HuH-7.5 (cell line): ENCODE data around the gene TENT5A.
"Not testable (repeated sequence)": the region's sequence is repeated elsewhere in the genome, so short reads cannot be mapped to it uniquely, and the experiment has no call there.

ENCODE experiments used
- DNase-seq: peaks from one replicate; pipeline ENCODE4 v3.0.0; 2011; ENCODE audit warnings: low spot score

Gene TENT5A

DNA sequence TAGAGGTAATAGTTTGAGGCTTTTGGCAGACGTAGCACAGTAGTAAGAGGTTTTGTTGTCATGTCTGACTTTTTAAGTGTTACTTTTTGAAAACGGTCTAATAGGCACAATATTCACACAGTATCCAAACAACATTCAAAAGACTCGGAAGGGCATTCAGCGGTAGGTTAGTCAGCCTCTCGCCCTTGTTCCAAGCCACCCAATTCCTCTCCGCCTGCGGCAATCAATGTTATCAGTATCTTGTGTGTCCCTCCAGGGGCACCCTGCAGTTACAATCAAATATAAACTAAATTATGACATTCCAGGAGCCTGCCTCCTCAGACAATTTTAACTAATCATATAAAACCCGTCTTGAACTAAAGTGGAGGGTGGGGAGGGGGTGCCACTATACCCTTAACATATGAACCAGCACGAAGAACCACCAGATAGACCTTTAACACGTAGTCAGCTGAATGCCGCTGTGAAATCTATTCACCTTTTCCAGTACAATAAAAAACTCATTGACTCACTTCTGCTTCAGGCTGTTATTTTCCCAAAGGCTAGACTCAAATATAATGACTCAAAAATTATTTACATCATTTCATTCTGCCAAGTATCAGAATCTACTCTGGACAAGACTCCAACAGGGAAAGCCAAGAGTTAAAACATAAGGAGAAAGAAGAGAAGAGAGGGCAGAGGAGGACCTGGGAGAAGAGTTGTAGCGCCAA, 1.6 kb downstream of the TENT5A start:
- peak; percentile 29 for DNase-seq

DNA sequence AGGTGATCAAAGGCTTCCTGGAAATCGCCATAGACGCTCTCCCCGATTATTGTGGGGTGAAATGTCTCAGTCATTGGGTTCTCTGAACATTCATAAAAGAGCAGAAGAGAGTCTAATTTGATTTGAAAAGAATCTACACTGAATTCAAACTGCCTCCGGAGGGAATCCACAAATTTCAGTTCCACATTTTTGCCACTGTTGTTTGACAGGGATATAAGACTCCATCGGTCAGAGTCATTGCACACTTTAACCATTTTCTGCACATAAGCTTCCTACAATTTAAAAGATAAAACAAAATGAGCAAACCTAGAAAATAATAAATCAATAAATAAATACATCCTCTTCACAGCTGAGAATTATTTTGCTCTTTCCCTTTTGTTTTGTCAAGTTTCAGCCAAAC, 2.3 kb downstream of the TENT5A start:
- DNase-seq, result no peak

DNA sequence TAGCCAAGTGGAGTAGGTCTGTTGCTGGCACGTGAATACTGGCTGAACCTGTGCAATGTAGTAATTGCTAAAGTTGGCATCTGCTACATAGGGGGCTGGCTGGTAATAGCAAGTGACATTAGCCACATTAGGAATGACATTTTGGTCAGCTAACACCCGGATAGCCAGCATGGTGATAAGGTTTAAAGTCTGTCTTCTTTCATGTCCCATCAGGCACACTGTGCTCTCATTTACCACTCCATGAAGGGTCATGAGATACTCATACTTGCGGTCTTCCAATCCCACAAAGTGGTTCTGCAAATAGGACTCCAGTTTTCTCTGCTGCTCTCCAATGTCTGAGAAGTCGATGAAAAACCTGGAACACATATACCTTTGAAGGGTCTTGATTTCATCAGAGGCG, 2.8 kb downstream of the TENT5A start:
- no peak for DNase-seq

DNA sequence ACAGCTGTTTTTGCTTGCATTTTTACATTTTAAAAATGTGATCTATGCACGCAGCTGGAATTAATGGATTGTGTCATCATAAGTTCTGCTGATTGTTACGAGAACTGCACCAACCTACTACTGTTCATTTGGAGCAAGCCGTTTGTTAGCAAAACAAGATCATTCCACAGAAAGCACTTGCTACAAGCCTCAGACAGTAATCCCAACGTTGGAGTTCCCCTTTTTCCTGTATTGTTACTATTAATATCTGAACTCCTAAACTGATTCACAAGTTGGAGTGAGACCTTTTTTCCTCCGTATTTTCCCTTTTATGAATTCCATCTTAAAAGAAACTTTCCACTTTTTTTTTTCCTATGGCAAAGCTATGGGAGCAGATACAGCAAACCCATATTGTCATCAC, 3.5 kb downstream of the TENT5A start:
- DNase-seq, result no peak

DNA sequence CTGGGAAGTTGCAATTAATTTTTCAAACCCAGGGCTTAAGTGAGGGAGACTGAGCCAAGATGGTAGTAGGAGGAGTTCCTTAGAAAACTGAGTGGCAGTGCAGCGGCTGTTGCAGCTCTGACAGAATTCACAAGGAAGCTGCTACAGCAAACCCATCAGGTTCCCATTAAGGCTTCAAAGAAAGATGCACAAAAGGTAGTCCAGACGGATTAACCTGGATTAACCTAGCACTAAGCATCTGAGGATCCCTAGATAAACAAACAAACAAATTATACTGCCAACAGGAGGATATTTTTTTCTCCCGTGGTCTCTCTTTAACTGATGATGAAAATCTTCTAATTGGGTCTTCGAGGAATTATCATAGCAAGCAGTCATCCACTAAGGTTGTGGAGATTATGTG, 5.2 kb downstream of the TENT5A start:
- no peak for DNase-seq

DNA sequence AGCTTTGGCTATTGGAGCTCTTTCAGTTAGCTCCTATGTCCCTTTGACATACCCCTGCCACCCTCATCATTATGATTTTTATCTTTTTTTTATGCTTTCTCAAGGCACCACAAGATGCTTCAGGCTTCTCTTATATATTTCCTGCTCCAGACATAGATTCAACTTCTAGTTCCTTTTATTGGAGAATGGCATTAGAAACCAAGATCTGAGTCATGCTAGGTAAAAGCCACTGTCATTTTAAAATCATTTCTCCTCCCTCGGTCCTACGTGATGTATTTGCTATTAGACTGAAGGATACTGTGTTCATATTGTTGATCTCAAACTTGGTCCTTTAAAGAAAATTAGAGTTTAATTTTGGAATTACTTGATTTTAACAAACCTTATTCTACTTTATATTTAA, 8.3 kb downstream of the TENT5A start:
- no peak for DNase-seq

DNA sequence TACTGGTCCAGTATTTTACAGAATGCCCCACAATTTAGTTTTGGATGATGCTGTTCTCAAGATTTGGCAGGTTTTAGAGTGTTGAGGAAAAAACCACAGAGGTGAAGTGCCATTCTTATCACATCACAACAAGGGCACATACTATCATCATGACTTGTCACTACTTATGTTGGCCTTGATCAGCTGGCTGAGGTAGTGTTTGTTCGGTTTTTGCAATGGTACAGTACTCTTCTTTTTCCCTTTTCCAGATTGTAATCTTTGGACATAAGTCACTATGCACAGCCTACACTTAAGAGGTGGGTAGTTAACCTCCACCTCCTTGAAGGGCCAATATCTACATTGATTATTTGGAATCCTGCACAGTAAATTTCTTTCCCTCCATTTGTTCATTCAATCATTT, 8.8 kb downstream of the TENT5A start:
- DNase-seq, result no peak

DNA sequence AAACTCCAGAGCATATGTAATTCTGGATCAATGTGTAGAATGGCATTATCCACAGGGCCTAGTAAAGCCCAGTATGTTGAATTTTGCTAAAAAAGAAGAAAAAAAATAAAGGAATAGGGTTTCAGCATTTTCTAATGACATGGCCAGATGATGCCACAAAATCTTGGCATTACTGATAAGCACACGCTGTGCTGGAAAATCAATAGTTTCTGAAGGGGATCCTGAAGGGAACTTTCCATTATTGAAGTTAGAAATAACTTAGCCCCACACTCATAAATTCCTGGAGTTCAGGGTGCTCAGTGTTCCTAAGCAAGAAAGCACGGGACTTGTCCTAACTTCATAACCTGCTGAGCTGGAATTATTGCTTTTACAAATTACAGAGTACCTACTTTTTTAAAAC, 10.8 kb downstream of the TENT5A start:
- no peak for DNase-seq

DNA sequence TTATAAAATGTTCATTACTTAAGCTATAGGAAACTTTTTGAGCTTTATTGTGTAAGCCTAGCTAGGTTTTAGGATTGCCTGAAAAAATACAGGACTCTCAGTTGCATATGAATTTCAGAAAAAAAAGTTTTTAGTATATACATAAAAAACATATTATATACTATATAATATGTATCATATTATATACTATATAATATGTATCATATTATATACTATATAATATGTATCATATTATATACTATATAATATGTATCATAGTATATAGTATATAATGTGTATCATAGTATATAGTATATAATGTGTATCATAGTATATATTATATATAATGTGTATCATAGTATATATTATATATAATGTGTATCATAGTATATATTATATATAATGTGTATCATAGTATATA, 11.9 kb downstream of the TENT5A start:
- not testable (repeated sequence) for DNase-seq

DNA sequence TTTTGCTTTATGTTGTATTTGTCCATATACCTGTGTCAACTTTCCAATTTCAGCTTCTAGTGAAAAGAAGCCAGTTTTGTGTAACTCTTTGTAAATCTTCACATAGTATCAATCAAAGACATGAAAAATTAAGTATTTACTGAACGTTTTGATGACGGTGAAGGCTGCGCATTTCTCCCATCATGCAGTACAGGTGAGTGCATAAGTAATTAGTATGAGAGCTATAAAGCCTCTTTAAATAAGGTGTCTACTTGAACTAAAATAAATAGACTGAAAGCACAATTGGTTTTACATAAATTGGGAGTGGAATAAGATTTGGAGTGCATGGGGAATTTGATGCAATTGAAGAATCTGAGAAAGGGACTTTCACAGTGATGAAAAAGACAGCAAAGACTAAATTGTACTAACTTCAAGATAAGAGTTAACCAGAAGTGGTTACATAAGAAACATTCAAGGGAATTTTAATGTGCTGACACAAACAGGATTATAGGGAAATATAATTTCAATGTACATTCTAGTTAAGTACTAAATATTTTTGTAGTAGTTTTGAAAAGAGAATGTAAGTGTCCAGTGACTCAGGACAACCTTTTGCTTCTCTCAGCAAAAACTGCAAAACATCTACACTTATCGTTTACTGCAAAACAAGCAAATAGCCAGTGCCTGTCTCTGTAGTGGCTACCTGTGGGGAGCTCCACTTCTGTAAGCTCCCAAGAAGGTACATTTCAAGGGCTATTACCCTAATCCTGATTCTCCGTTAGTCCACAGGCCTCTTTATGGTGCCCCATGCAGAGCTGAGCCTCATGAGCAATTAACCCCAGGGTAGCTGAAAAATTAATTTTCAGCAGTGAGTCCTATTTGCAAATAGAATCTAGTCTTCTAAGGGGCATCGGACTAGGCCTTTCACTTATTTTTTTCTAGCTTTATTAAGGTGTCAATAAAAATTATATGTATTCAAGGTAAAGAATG, 13.0 kb downstream of the TENT5A start:
- DNase-seq, result no peak

DNA sequence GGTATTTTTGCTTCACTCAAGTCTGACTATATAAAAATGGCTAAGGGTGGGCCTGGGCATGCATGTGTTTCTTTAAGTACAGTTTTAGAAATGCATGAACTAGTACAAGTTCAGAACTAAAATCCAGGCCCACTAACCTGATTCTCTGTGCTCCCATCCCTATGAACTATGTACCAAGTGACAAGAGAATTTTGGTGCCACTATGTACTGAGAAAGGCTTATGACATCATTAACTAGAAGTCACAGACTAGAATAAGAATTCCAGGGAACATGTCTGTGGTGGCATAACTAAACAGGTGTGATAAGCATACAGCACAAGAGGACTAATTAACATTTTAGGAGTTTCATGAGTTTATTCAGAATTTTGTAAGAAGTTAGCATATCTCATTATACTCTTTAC, 16.1 kb downstream of the TENT5A start:
- no peak for DNase-seq

DNA sequence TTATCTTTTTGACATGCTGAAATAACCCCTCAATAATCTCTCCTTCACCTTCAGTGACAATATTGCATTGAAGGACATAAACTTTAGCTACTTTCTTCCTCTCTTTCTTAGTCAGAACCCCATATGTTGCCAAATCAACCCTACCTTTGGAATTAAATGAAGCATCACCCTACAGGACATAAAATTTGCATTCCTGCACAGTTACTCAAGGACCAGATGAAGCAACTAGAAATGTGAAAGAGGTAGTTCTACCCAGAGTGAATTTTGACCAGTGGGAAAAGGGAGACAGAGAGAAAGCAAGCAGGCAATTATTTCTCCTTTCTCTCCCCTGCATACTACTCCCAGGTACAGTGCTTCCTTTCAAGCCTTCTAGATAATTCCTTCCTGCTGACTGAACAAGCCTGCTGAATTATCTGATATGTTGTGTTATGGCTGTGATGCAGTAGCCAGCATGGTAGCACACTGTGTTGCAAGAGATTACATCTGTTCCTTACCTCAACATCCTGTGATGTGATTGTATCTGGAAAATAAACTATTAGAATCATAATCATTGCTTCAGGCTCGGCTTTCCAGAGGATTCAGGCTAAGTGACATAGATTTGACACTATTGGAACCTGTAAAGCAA, 16.6 kb downstream of the TENT5A start:
- DNase-seq, result no peak

DNA sequence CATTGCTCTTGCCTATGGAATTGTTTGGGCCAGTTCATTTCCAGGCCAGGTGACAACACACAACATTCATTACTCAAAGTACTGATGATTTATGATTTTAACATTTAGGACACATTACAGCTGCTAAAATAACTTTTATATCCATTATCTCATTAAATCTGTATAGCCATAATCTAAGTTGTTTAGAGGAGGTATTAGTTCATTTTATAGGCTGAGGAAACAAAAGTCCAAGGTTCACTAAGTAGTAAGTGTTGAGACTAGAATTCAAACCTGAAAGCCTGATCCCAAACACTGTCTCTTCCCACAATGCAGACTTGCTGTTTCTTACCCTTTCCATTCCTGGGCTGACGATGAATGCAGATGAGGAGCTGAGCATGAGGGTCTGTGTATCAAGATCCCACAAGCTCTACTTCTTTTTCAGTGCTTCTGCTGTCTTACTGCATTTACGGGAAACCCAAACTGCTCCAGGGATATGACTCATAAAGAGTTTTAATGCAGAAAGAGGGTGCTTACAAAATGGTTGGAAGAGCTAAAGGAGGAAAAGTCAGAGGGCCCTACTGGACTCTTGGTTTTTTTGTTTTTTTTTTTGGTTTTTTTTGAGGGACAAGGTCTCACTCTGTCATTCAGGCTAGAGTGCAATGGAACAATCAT, 17.9 kb downstream of the TENT5A start:
- DNase-seq, result no peak

DNA sequence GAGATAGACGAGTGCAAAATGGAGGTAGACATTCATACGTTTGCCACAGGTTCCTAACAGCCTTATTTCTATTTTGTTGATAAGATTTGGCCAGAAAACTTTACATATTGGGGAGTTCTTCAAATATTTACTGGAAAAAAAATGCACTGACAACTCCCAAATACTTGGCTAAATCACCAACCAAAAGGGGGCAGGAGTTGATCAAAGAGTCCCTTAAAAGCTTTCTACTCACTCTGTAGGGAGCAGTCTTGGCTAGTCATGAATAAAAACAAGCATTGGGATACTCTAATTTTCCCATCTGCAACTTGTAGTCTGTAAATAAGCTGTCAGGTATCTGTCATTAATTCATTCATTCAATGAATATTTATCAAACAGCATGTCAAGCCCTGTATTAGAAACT, 18.4 kb downstream of the TENT5A start:
- no peak for DNase-seq

DNA sequence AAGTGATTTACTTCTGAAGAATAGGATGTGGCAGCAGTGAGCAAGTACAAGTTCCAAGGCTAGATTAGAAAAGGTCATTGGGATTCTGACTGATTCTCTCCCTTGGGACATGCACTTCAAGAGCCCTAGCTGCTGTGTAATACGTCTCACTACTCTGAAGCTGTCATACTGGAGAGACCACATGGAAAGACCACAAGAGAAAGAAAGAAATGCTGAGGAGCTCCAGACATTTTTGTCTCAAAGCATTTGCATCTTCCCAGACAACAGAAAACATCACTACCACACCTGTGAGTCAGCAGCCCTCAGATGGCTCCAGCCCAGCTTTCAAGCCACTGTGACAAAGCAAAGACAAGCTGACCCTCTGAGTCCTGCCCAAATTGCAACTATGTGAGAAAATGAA, 20.7 kb downstream of the TENT5A start:
- DNase-seq, result no peak

DNA sequence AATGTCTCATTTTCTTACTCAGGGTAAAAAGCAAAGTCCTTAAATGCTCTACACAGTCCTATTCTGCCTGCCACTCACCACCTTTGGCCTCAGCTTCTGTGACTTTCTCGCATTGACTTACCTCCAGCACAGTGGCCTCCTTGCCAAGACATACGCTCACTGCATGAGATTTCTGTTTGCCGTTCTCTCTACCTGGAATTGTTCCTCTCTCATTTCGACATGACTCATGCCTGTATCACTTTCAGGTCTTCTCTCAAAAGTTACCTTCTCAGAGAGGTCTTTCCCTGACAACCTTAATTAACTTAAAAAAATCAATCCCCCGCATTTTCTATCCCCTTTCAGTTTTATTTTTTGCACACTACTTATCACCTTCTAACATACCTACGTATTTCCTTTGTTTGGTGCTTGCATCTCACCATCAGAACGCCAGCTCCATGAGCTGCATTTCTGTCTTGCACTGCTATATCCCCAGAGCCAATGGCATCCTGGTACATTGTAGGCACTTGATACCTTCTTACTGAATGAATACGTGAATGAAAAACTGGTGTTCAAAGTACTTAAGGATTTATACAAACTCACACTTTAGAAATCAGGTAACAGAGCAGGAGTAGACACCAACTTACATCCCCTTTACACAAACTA, 24.5 kb downstream of the TENT5A start:
- no peak for DNase-seq

DNA sequence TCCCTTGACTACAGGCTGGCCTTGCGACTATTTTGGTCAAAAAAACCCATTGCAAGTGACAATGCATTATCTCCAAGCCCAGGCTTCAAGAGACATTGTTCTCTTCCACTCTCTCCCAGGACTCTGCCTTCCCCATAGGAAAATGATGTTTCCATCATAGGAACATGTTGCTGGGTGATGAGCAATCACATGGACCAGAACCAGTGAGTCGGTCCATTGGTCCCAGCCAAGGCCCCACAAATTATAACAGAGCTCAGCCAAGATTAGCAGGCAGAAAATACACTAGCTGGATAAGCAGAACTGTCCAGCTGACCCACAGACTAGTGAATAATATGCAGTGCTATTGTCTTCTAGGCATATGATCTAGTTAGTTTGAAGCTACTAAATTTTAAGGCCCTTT, 27.4 kb downstream of the TENT5A start:
- DNase-seq, result no peak

DNA sequence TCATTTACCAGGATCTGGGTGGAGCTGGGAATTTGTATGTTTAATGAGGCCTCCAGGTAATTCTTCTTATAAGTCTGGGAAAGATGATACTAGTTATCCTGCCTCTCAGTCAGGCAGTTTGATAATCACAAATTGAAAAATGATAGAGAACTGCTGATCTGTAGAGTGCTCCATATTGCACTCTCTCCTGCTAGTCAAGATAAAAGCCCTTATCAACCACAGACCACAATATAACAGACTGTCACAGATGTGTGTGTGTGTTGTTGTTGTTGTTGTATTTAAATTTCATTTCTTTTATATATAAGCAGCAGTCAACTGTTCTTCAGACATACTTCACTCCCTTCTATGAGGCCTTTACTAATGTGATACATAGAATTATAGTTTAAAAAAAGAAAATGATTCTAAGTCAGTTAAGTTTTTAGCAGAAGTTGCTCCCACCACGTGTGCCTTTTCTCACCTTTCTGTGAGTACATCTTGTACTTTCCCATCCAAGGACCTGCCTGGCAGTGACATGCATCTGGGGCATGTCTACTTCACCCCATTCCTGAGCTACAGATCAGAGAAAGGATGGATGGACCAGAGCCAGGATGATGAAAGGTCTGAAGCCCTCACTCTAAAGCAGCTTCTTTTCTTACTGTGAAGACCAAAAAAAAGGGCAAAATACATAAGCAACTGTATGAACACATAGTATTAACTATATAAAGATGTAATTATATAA, 29.8 kb downstream of the TENT5A start:
- no peak for DNase-seq

DNA sequence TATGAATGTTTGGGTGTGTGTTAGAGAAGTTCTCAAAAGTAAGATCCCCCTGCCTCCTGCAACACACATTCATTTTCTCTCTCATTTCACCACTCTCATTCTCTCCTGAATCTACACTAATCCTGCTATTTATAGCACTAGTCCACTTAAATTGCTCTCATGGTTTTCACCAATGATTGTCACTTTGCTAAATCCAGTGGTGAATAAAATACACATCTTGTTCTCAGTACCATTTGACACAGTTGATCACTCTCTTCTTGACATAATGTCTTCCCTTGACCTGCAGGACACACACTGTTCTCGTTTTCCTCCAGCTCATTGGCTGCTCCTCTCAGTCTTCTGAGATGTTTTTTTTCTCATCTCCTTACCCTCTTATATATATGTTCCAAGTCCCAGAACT, 32.1 kb downstream of the TENT5A start:
- no peak for DNase-seq

DNA sequence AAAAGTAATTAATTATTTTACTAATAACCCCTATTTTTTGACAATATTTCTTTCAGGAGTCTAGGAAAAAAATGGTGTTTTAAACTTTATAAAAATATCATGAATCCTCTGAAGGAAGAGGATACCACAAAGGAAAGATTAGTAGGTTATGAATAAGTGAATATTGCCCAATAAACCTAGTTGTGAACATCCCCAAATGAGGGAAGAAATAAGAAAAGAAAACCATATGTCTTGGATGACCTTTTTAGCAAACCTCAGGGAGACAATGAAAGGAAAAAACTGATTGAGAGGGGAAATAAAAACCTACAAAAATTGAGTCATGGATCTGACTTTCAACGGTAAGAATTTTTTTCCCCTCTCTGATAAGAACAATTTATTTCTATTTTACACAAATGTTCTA, 34.4 kb downstream of the TENT5A start:
- DNase-seq, result no peak

DNA sequence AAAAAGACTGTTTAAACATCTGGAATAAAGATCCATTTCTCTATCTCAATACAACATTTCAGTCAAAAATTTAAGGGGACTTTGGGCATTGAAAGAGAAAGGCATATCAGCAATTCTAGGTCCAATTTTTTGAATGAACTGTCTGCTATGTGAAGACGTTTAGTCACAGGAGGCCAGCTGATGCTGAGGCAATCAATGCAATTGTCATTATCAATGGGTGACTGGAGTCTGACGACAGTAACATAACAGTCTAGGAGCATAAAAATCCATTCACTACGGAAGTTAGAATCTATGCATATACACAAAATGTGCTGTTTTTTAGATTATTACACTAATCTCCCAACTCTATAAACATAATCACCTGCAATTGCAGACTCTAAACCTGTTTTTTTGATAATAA, 37.8 kb downstream of the TENT5A start:
- no peak for DNase-seq
